PC-3 (cell line): ENCODE results near the gene ST8SIA5.

Source experiments
- EZH2 ChIP-seq: fragments of 300-600 bp; sonication (generic); IDR thresholded peaks from one replicate; pipeline ENCODE4 v1.6.1; 2017; ENCODE audit warnings: antibody characterized with exemption, mild to moderate bottlenecking, low read length; ENCODE audit not compliant: unreplicated experiment
- EZH2phosphoT487 ChIP-seq: fragments of 300-600 bp; sonication (generic); IDR thresholded peaks from 2 replicates; pipeline ENCODE4 v1.6.1; 2018; ENCODE audit warnings: mild to moderate bottlenecking, antibody characterized with exemption, low read length, borderline replicate concordance
- TF ChIP-seq, protein P1 (sequence below): fragments of 300-600 bp; sonication (generic); conservative IDR thresholded peaks from 2 replicates; pipeline ENCODE4 v1.5.1; 2017; ENCODE audit warnings: antibody characterized with exemption, low read depth, mild to moderate bottlenecking, low read length

DNA sequence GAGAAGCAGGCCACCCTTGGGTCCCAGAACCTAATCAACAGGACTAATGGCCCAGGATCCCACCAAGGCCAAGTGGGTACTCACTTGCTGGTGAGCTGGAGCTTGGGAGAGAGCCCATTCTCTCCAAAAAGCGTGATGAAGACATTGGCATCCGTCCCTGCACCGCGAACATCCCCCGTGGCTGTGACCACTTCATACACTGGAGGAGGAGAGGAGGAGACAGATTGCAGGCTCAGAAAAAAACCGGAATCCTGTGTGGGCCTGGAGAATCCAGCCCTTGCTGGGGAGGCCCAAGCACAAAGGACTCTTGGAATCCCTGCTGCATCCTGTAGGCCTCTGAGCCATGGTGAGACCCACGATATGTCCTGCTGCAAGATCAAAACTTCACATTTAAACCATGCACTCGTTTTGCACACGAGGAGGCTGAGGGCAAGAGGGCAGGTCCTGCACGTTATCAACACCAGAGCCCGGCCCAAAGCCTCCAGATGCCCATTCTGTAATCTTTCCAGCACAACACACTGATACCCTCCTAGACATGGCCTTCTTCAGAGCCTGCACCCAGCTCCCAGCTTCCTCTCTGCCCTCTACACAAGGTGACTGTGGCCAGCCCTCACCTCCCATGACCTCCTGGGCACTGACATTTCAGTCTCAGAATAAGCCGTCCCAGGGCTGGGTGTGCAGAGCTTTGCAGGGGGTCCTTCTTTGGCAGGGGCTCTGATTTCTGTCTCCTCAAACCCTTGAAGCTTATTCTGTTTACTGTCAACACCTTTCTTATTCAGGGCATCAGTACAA, 107.6 kb downstream of the ST8SIA5 start:
- TF ChIP-seq, protein P1, sequence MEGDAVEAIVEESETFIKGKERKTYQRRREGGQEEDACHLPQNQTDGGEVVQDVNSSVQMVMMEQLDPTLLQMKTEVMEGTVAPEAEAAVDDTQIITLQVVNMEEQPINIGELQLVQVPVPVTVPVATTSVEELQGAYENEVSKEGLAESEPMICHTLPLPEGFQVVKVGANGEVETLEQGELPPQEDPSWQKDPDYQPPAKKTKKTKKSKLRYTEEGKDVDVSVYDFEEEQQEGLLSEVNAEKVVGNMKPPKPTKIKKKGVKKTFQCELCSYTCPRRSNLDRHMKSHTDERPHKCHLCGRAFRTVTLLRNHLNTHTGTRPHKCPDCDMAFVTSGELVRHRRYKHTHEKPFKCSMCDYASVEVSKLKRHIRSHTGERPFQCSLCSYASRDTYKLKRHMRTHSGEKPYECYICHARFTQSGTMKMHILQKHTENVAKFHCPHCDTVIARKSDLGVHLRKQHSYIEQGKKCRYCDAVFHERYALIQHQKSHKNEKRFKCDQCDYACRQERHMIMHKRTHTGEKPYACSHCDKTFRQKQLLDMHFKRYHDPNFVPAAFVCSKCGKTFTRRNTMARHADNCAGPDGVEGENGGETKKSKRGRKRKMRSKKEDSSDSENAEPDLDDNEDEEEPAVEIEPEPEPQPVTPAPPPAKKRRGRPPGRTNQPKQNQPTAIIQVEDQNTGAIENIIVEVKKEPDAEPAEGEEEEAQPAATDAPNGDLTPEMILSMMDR, result no peak
- TF ChIP-seq EZH2 (no peak), EZH2phosphoT487 (no peak)
